ENCODE data around the gene MUTYH. TPM values are rescaled to one million over a fixed set of nuclear protein-coding genes. Genes with fewer than 3 reads are reported as not detected.

MUTYH gene
- total RNA-seq, 1 experiment from 2014 or later: 48.4 TPM

DNA sequence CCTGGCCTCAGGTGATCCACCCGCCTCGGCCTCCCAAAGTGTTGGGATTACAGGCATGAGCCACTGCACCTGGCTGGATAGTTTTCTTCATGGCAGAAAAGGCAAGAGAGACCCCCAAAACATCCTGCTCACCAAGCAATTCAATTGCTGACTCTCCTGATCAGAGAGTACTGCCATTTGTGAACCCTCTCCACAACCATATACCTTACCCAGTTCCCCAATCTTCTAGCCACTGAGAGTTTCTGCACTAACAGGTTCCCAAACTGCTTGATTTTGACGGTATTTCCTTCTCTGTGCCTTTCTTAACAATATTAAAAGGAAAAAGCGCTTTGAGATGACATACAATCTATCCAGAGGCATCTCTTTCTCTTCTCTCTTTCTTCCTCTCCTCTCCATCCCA lies 39.9 kb upstream of the MUTYH start:
- no peak for DNase-seq
- Histone ChIP-seq H3K36me3 (ENCODE audit: control insufficient read depth, insufficient read depth, low read length) (no peaks in the 10 kb centered on the region), H3K4me1 (no peaks in the 10 kb centered on the region), H3K9me3 (no peaks in the 10 kb centered on the region), H3K4me3 (ENCODE audit: low read depth, low read length) (no peak overlapping the region), H3K27me3 (replicated peaks; ENCODE audit: control insufficient read depth, insufficient read depth, low read length) (no peaks in the 10 kb centered on the region)
- peaks cover 3% of the 10 kb centered on the region for H3K4me1 Mint-ChIP-seq (ENCODE audit: low read depth, unreplicated experiment)
- no TSS peak for BruUV-seq (replicated peaks)
- POLR2A ChIA-PET: no interaction called here
- TF ChIP-seq CTCF (IDR thresholded peaks at IDR 0.05; ENCODE audit: insufficient read depth in 1 of 2, low read depth in 1 of 2, low read length in 1 of 2, severe bottlenecking in 1 of 2, unreplicated experiment in 1 of 2): no peak
- H3K36me3 Mint-ChIP-seq (ENCODE audit: insufficient read depth, unreplicated experiment): no peaks in the 10 kb centered on the region
- H3K27ac Mint-ChIP-seq (ENCODE audit: unreplicated experiment): no peak overlapping the region
- H3K27me3 Mint-ChIP-seq (ENCODE audit: insufficient read depth, unreplicated experiment): no peaks in the 10 kb centered on the region
- H3K4me3 Mint-ChIP-seq (ENCODE audit: unreplicated experiment): no peak overlapping the region
- intact Hi-C loops (cut with micrococcal nuclease; ENCODE audit: unreplicated experiment): no loop called here
- no peaks in the 10 kb centered on the region for H3K9me3 Mint-ChIP-seq (ENCODE audit: unreplicated experiment)
- CTCF ChIA-PET: no interaction called here

GRCh38 chr1:45379524-45379923 lies 39.3 kb upstream of the MUTYH start:
- POLR2A ChIA-PET: no interaction called here
- no peaks in the 10 kb centered on the region for H3K27me3 Mint-ChIP-seq (ENCODE audit: insufficient read depth, unreplicated experiment)

DNA sequence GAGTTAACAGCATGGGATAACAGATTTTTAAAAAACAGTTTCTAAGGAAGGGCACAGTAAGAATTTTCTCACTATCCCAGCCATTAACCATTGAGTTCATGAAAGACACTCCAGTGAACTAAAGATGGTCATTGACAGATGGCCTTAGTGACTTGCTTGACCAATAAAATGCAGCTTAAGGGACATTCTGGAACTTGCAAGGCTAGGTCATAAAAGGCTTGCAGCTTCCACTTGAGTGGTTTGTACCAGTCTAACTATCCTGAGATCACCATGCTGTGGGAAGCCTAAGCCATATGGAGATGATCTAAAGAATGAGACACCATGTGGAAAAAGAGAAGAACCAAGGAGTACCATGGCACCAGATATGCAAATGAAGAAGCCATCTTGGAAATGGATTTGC lies 37.9 kb upstream of the MUTYH start:
- Mint-ChIP-seq H3K27me3 (ENCODE audit: insufficient read depth, unreplicated experiment) (no peaks in the 10 kb centered on the region), H3K4me3 (ENCODE audit: unreplicated experiment) (no peak overlapping the region), H3K36me3 (ENCODE audit: insufficient read depth, unreplicated experiment) (no peaks in the 10 kb centered on the region), H3K4me1 (ENCODE audit: low read depth, unreplicated experiment) (peaks cover 14% of the 10 kb centered on the region), H3K9me3 (ENCODE audit: unreplicated experiment) (no peaks in the 10 kb centered on the region), H3K27ac (ENCODE audit: unreplicated experiment) (no peak overlapping the region)
- CTCF ChIA-PET: interaction anchor here (0.5 kb wide), 1 partner anchor 187 kb away, joined by 5 read pairs; no protein-coding TSS in a partner anchor
- DNase-seq: no peak
- H3K4me1 ChIP-seq: no peaks in the 10 kb centered on the region
- H3K9me3 ChIP-seq: no peaks in the 10 kb centered on the region
- intact Hi-C loops (cut with micrococcal nuclease; ENCODE audit: unreplicated experiment): no loop called here
- no peak for TF ChIP-seq CTCF (IDR thresholded peaks at IDR 0.05; ENCODE audit: insufficient read depth in 1 of 2, low read depth in 1 of 2, low read length in 1 of 2, severe bottlenecking in 1 of 2, unreplicated experiment in 1 of 2)
- no peaks in the 10 kb centered on the region for H3K36me3 ChIP-seq (ENCODE audit: control insufficient read depth, insufficient read depth, low read length)
- POLR2A ChIA-PET: no interaction called here
- BruUV-seq (replicated peaks): no TSS peak
- H3K27me3 ChIP-seq (replicated peaks; ENCODE audit: control insufficient read depth, insufficient read depth, low read length): no peaks in the 10 kb centered on the region
- no peak overlapping the region for H3K4me3 ChIP-seq (ENCODE audit: low read depth, low read length)

More at GRCh38 chr1:45379524-45379923, 39.3 kb upstream of the MUTYH start:
- Mint-ChIP-seq H3K4me1 (ENCODE audit: low read depth, unreplicated experiment) (peaks cover 8% of the 10 kb centered on the region), H3K9me3 (ENCODE audit: unreplicated experiment) (no peaks in the 10 kb centered on the region), H3K27ac (ENCODE audit: unreplicated experiment) (no peak overlapping the region), H3K36me3 (ENCODE audit: insufficient read depth, unreplicated experiment) (no peaks in the 10 kb centered on the region), H3K4me3 (ENCODE audit: unreplicated experiment) (no peak overlapping the region)
- Histone ChIP-seq H3K36me3 (ENCODE audit: control insufficient read depth, insufficient read depth, low read length) (no peaks in the 10 kb centered on the region), H3K4me1 (no peaks in the 10 kb centered on the region), H3K27me3 (replicated peaks; ENCODE audit: control insufficient read depth, insufficient read depth, low read length) (no peaks in the 10 kb centered on the region), H3K4me3 (ENCODE audit: low read depth, low read length) (no peak overlapping the region), H3K9me3 (no peaks in the 10 kb centered on the region)
- CTCF ChIA-PET: no interaction called here
- BruUV-seq (replicated peaks): no TSS peak
- TF ChIP-seq CTCF (IDR thresholded peaks at IDR 0.05; ENCODE audit: insufficient read depth in 1 of 2, low read depth in 1 of 2, low read length in 1 of 2, severe bottlenecking in 1 of 2, unreplicated experiment in 1 of 2): no peak
- intact Hi-C loops (cut with micrococcal nuclease; ENCODE audit: unreplicated experiment): no loop called here
- DNase-seq: no peak

Data from Caco-2 (cell line).